ENCODE data around the gene RNF145. TPM values are rescaled to one million over a fixed set of nuclear protein-coding genes. Genes with fewer than 3 reads are reported as not detected.

The RNF145 gene
- total RNA-seq, 1 donor from 2014 or later: 56.6 TPM

DNA sequence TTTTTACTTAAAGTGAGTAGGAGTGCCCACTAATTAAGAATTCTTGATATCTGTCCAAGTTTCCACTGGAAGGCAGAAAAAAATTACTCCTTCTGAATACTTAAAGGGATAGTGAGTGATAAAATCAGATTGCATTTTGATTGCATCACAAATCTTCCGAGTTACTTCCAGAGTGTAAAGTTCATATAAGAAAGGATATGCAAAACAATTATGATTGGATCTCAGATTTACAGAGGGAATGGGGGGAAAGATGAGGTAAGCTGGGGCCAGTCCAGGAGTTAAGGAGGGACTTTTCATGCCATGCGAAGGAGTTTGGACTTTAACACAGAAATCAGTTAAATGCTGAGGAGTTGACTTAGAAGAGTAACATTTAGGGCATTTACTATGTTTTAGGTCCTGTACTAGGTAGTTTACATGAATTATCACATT is 9.3 kb upstream of the RNF145 start:
- no peak for DNase-seq (ENCODE audit: low spot score, unreplicated experiment)
- H3K27me3 Mint-ChIP-seq: peaks cover 8% of the 10 kb centered on the region
- H3K36me3 Mint-ChIP-seq (ENCODE audit: insufficient read depth): no peaks in the 10 kb centered on the region
- no peaks in the 10 kb centered on the region for H3K9me3 Mint-ChIP-seq (ENCODE audit: low read depth)
- no peak overlapping the region for H3K4me3 Mint-ChIP-seq (ENCODE audit: low read depth)
- TF ChIP-seq, protein P1, sequence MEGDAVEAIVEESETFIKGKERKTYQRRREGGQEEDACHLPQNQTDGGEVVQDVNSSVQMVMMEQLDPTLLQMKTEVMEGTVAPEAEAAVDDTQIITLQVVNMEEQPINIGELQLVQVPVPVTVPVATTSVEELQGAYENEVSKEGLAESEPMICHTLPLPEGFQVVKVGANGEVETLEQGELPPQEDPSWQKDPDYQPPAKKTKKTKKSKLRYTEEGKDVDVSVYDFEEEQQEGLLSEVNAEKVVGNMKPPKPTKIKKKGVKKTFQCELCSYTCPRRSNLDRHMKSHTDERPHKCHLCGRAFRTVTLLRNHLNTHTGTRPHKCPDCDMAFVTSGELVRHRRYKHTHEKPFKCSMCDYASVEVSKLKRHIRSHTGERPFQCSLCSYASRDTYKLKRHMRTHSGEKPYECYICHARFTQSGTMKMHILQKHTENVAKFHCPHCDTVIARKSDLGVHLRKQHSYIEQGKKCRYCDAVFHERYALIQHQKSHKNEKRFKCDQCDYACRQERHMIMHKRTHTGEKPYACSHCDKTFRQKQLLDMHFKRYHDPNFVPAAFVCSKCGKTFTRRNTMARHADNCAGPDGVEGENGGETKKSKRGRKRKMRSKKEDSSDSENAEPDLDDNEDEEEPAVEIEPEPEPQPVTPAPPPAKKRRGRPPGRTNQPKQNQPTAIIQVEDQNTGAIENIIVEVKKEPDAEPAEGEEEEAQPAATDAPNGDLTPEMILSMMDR (IDR thresholded peaks at IDR 0.05; ENCODE audit: unreplicated experiment): no peak
- no peak overlapping the region for H3K27ac Mint-ChIP-seq
- no peaks in the 10 kb centered on the region for H3K4me1 Mint-ChIP-seq (ENCODE audit: low read depth)

DNA sequence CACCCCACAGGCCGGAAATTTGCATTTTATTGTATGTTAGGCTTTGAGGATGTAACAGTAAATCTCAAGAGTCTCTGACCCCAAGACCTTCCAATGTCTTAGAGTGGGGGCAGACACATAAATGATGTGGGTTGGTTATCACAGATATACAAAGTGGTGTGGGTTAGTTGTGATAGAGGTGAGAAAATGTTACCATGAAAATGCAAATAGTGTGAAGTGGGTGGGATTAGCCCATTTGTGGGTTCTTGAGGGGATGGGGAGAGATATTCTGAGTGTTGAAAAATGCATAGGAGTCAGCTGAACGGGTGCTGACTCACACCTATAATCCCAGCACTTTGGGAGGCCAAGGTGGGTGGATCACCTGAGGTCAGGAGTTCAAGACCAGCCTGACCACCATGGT is 7.9 kb upstream of the RNF145 start:
- Mint-ChIP-seq H3K36me3 (ENCODE audit: insufficient read depth) (no peaks in the 10 kb centered on the region), H3K4me1 (ENCODE audit: low read depth) (no peaks in the 10 kb centered on the region), H3K9me3 (ENCODE audit: low read depth) (no peaks in the 10 kb centered on the region), H3K4me3 (ENCODE audit: low read depth) (no peak overlapping the region), H3K27me3 (peaks cover 3% of the 10 kb centered on the region), H3K27ac (no peak overlapping the region)
- TF ChIP-seq, protein P1 (IDR thresholded peaks at IDR 0.05; ENCODE audit: unreplicated experiment): no peak
- no peak for DNase-seq (ENCODE audit: low spot score, unreplicated experiment)

DNA sequence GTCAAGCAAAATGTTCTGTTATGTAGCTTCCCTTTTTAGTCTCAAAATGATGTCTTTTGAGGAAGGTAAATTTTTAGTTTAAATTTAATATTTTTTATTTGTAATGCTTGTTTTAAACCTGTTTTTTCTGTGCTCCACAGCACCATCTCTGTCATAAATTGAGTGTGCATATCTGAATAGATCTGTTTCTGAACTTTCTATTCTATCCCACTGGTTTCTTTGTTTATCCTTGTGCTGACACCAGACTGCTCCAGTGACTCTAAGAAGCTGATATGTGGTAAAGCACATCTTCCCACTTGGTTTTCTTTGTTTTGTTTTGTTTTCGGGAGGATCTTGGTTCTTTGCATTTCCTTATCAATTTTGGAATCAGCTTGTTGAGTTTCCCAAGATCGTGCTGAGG is 7.1 kb upstream of the RNF145 start:
- H3K36me3 Mint-ChIP-seq (ENCODE audit: insufficient read depth): no peaks in the 10 kb centered on the region
- H3K27me3 Mint-ChIP-seq: peaks cover 3% of the 10 kb centered on the region
- H3K4me1 Mint-ChIP-seq (ENCODE audit: low read depth): peaks cover 1% of the 10 kb centered on the region
- H3K4me3 Mint-ChIP-seq (ENCODE audit: low read depth): no peak overlapping the region
- H3K9me3 Mint-ChIP-seq (ENCODE audit: low read depth): no peaks in the 10 kb centered on the region
- TF ChIP-seq, protein P1 (IDR thresholded peaks at IDR 0.05; ENCODE audit: unreplicated experiment): no peak
- H3K27ac Mint-ChIP-seq: no peak overlapping the region
- no peak for DNase-seq (ENCODE audit: low spot score, unreplicated experiment)

DNA sequence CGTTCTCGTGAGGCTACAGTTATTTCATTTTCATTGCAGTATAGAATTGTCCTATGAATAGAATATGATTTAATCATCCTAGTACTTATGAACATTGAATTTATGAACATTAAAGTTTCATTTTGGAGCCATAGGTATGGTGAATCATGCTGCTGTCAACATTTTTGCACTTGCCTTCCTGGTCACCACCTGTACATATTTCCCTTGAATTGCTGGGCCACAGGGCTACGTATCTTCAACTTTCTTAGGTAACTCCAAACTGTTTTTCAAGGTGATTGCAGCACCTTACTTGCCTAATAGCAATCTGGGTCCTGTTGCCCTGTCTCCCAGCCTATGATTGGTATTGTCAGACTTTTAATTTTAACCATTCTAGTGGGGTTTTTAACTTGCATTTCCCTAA is 6.5 kb upstream of the RNF145 start:
- Mint-ChIP-seq H3K27ac (no peak overlapping the region), H3K4me3 (ENCODE audit: low read depth) (no peak overlapping the region), H3K9me3 (ENCODE audit: low read depth) (no peaks in the 10 kb centered on the region), H3K36me3 (ENCODE audit: insufficient read depth) (no peaks in the 10 kb centered on the region), H3K27me3 (peaks cover 3% of the 10 kb centered on the region), H3K4me1 (ENCODE audit: low read depth) (peaks cover 1% of the 10 kb centered on the region)
- DNase-seq (ENCODE audit: low spot score, unreplicated experiment): no peak
- TF ChIP-seq, protein P1 (IDR thresholded peaks at IDR 0.05; ENCODE audit: unreplicated experiment): no peak

DNA sequence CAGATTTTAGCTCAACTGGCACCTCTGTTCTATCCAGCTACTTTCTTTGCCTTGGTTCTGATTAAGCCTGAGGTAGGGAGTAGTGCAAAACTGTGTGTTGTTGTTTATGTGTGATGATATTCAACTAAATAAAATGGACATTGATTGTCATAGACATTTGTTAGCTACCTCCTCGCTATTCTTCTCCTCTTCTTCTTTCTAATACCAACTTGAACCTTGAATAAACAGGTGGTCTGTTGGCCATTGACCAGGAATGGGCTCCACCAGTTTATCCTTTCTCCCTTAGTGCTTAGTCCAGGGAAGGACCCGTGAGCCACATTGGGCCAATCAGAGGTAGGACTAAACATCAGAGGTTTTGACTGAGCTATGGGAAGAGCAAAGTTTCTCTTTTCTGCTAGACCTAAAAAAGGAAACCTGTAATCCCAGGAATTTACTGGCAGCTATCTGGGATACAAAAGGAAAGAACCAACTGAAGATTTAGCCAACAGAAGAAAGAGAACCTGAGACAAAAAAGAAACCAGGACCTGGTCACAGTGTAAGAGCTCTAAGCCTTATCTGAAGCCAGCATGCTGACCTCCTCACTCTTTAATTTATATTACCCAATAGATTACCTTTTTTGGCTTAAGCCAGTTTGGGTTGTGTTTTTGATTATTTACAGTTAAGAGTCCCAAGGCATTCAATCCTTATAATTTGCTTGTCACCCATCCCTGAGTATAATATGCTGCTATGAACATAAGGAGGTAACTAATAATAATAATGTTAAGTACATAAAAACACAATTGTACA is 5.3 kb upstream of the RNF145 start:
- Mint-ChIP-seq H3K36me3 (ENCODE audit: insufficient read depth) (no peaks in the 10 kb centered on the region), H3K4me1 (ENCODE audit: low read depth) (peaks cover 5% of the 10 kb centered on the region), H3K27me3 (peaks cover 3% of the 10 kb centered on the region), H3K9me3 (ENCODE audit: low read depth) (no peaks in the 10 kb centered on the region), H3K4me3 (ENCODE audit: low read depth) (no peak overlapping the region), H3K27ac (no peak overlapping the region)
- TF ChIP-seq, protein P1 (IDR thresholded peaks at IDR 0.05; ENCODE audit: unreplicated experiment): no peak
- DNase-seq (ENCODE audit: low spot score, unreplicated experiment): no peak

Data from progenitor cell of endocrine pancreas (in vitro differentiated cells).